ENCODE results near the gene DIRAS2.
A peak's percentile ranks its signal among the peaks of the same experiment; 100 is the strongest.

DIRAS2 gene

GRCh38 chr9:90612957-90613356, 29.7 kb downstream of the DIRAS2 start:
- DNase-seq (ENCODE audit: low spot score) = no peak

- DNase-seq (ENCODE audit: low spot score) = no peak
These were observed 31.1 kb downstream of the DIRAS2 start for GRCh38 chr9:90611568-90611967.

- no peak for DNase-seq (ENCODE audit: low spot score)
These were observed 31.5 kb downstream of the DIRAS2 start for GRCh38 chr9:90611121-90611520.

- DNase-seq (ENCODE audit: low spot score) = no peak
These were observed 34.7 kb downstream of the DIRAS2 start for GRCh38 chr9:90607701-90608516.

GRCh38 chr9:90600029-90600428, 42.6 kb downstream of the DIRAS2 start:
- DNase-seq (ENCODE audit: low spot score) = peak; percentile 8

DNA sequence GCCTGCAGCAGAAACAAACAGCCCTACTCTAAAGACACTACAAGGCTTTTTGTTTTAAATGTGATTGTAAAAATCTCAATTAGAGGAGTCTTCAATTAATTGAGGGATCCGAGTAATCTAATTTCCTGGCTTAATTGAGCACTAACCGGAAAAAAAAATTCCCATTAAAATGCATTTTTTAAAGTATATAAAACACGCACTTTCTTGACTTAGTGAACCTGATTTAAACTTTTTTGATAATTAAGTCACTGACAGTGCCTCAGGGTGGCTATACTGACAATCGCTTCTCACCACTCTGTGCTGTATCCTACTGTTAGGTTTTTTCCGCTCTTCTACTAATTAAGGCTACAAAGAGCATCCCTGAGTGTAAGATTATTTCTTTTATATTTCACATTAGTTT, 44.4 kb downstream of the DIRAS2 start:
- no peak for DNase-seq (ENCODE audit: low spot score)

DNA sequence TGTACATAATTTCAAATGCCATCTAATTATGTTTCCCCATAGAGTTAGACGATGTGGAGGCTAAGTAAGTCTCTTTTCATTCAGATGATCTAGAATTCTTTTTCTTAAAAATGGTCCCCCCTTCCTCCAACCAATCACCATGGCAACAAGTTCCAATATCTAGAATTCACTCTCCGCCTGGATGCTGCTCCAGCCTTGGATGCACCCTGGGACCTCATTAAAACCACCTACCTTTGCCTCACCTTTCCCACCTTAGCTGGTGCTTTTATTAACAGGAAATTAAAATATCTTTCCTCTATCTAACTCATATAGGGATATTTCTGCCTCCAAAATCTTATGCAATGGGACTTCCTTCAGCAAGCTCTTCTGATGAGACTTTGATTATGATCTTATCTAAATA, 49.0 kb downstream of the DIRAS2 start:
- no peak for DNase-seq (ENCODE audit: low spot score)

GRCh38 chr9:90580576-90580975, 62.0 kb downstream of the DIRAS2 start:
- no peak for DNase-seq (ENCODE audit: low spot score)

- DNase-seq (ENCODE audit: low spot score) = no peak
These were observed 63.4 kb downstream of the DIRAS2 start for GRCh38 chr9:90579181-90579580.

DNA sequence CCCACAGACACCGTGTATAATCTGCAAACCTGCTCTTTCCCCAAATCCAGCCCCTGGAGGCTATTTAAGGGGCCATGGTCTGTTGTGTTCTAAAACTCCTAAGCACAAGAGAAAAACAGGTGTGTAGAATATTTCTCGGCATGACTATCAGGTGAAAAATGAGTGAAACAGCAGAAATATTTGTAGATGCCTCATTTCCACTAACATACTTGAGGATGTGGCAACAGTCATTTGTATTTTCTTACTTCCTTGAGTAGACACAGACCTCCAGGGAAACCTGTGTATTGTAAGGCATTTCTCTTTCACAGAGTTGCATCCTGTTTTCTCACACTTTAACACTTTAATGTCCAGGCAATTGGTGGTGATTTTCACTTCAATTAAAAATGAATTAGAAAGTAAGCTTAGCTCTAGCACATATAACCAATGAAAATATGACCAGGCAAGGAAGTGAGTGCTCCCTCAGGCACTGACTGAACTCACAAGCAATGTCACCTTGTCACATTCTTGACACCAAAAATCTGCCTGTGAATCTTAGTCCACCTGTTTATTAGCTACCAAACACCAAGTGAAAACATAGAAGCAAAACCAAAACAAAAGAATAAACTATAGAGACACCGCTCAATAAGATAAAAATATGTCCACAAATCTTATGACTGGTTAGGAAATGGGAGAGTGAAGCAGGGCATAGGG, 64.4 kb downstream of the DIRAS2 start:
- DNase-seq (ENCODE audit: low spot score) = no peak

DNA sequence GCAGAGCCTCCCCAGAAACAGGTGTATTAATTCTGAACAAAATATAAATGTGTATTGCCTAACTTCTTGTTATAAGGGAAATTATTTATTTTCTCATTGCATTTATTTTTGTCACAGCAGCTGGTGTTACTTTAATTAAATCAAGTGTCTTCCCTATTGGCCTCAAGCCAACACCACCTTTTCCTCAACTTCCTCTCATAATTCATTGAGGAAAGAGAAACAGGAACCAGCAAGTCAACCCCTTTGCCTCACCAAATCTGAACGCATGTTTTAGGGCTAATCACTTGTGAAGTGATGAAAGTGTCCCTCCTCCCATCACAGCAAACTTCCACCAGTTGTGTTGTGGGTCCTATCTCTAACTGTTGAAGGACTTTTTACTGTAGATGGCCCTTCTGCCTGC, 73.1 kb downstream of the DIRAS2 start:
- DNase-seq (ENCODE audit: low spot score) = no peak

GRCh38 chr9:90568667-90569066, 74.0 kb downstream of the DIRAS2 start:
- DNase-seq (ENCODE audit: low spot score) = no peak

DNA sequence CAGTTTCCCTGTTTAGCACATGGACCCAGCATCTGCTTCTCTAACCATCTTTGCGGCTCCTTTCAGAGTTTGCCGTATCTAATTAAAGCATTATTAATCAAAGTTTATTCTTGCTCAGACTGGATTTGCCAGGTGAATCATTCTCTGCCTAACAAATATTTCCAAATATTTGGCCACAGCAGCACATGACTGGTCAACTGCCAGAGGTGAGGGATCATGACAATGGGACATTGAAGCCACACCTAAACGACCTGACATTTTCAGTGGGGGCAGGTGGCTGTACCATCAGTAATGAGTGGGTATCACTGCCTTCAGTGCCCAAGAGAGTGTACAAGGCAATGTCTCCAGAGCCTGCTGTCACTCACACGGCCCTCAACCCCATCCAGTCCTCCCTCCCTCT, 80.4 kb downstream of the DIRAS2 start:
- DNase-seq (ENCODE audit: low spot score) = no peak
